ENCODE measurements around the gene AMFR.
"Not testable (repeated sequence)": the region's sequence is repeated elsewhere in the genome, so short reads cannot be mapped to it uniquely, and the experiment has no call there.

AMFR gene

GRCh38 chr16:56382901-56383355 lies 42.4 kb downstream of the AMFR start:
- Histone ChIP-seq H3K27ac (ENCODE audit: low read depth, low read length, poor library complexity, severe bottlenecking) (no peak overlapping the region), H3K4me2 (ENCODE audit: low read length) (no peak overlapping the region), H3K9ac (ENCODE audit: low read length) (no peak overlapping the region), H3K79me2 (ENCODE audit: insufficient read depth, low read length) (no peaks in the 10 kb centered on the region), H3F3A (ENCODE audit: insufficient read depth, low read length) (no peaks in the 10 kb centered on the region), H3K9me3 (ENCODE audit: low read length) (peaks cover 6% of the 10 kb centered on the region; the same call in 1 of the 2 replicates), H3K4me1 (ENCODE audit: insufficient read depth, low read length, severe bottlenecking) (no peaks in the 10 kb centered on the region), H3K9me2 (ENCODE audit: low read depth, low read length) (no peaks in the 10 kb centered on the region), H3K27me3 (ENCODE audit: insufficient read depth, low read length) (no peaks in the 10 kb centered on the region), H2AFZ (ENCODE audit: low read length) (no peak overlapping the region), H3K4me3 (ENCODE audit: low read depth, low read length, poor library complexity, severe bottlenecking) (no peak overlapping the region), H3K36me3 (ENCODE audit: insufficient read depth, low read length) (peaks cover 100% of the 10 kb centered on the region), H4K20me1 (ENCODE audit: insufficient read depth, low read length) (no peaks in the 10 kb centered on the region)
- TF ChIP-seq CTCF (IDR thresholded peaks at IDR 0.05; ENCODE audit: low read length) (no peak), EZH2 (IDR thresholded peaks at IDR 0.05; ENCODE audit: borderline replicate concordance, low read length) (no peak)

GRCh38 chr16:56382459-56382858 lies 42.9 kb downstream of the AMFR start:
- no peak overlapping the region for H3K4me3 ChIP-seq (ENCODE audit: low read depth, low read length, poor library complexity, severe bottlenecking)
- H3K4me2 ChIP-seq (ENCODE audit: low read length): no peak overlapping the region
- H3K27me3 ChIP-seq (ENCODE audit: insufficient read depth, low read length): no peaks in the 10 kb centered on the region
- H3F3A ChIP-seq (ENCODE audit: insufficient read depth, low read length): no peaks in the 10 kb centered on the region
- TF ChIP-seq EZH2 (IDR thresholded peaks at IDR 0.05; ENCODE audit: borderline replicate concordance, low read length): no peak
- TF ChIP-seq CTCF (IDR thresholded peaks at IDR 0.05; ENCODE audit: low read length): no peak
- H3K4me1 ChIP-seq (ENCODE audit: insufficient read depth, low read length, severe bottlenecking): no peaks in the 10 kb centered on the region
- no peaks in the 10 kb centered on the region for H3K9me2 ChIP-seq (ENCODE audit: low read depth, low read length)
- H3K9me3 ChIP-seq (ENCODE audit: low read length): peaks cover 6% of the 10 kb centered on the region; the same call in 1 of the 2 replicates
- peaks cover 98% of the 10 kb centered on the region for H3K36me3 ChIP-seq (ENCODE audit: insufficient read depth, low read length)
- no peak overlapping the region for H3K27ac ChIP-seq (ENCODE audit: low read depth, low read length, poor library complexity, severe bottlenecking)
- H3K79me2 ChIP-seq (ENCODE audit: insufficient read depth, low read length): no peaks in the 10 kb centered on the region
- H2AFZ ChIP-seq (ENCODE audit: low read length): no peak overlapping the region
- no peak overlapping the region for H3K9ac ChIP-seq (ENCODE audit: low read length)
- no peaks in the 10 kb centered on the region for H4K20me1 ChIP-seq (ENCODE audit: insufficient read depth, low read length)

GRCh38 chr16:56380778-56381485 lies 44.4 kb downstream of the AMFR start:
- not testable (repeated sequence) for H3K9ac ChIP-seq (ENCODE audit: low read length); H3K9me2 ChIP-seq (ENCODE audit: low read depth, low read length); H3K9me3 ChIP-seq (ENCODE audit: low read length); H3K79me2 ChIP-seq (ENCODE audit: insufficient read depth, low read length); H3F3A ChIP-seq (ENCODE audit: insufficient read depth, low read length); H2AFZ ChIP-seq (ENCODE audit: low read length); H3K27ac ChIP-seq (ENCODE audit: low read depth, low read length, poor library complexity, severe bottlenecking); H3K27me3 ChIP-seq (ENCODE audit: insufficient read depth, low read length); H3K4me1 ChIP-seq (ENCODE audit: insufficient read depth, low read length, severe bottlenecking); H3K4me2 ChIP-seq (ENCODE audit: low read length); H4K20me1 ChIP-seq (ENCODE audit: insufficient read depth, low read length); H3K4me3 ChIP-seq (ENCODE audit: low read depth, low read length, poor library complexity, severe bottlenecking)
- peaks cover 83% of the 10 kb centered on the region for H3K36me3 ChIP-seq (ENCODE audit: insufficient read depth, low read length)

- H3K4me3 ChIP-seq (ENCODE audit: low read depth, low read length, poor library complexity, severe bottlenecking); H3K79me2 ChIP-seq (ENCODE audit: insufficient read depth, low read length); H3K27ac ChIP-seq (ENCODE audit: low read depth, low read length, poor library complexity, severe bottlenecking); H4K20me1 ChIP-seq (ENCODE audit: insufficient read depth, low read length); H3K9me2 ChIP-seq (ENCODE audit: low read depth, low read length); H3K9me3 ChIP-seq (ENCODE audit: low read length); H3K4me1 ChIP-seq (ENCODE audit: insufficient read depth, low read length, severe bottlenecking); H3K9ac ChIP-seq (ENCODE audit: low read length); H3K4me2 ChIP-seq (ENCODE audit: low read length); H3F3A ChIP-seq (ENCODE audit: insufficient read depth, low read length); H2AFZ ChIP-seq (ENCODE audit: low read length); H3K27me3 ChIP-seq (ENCODE audit: insufficient read depth, low read length): not testable (repeated sequence)
- H3K36me3 ChIP-seq (ENCODE audit: insufficient read depth, low read length): peaks cover 77% of the 10 kb centered on the region
Measured at GRCh38 chr16:56379044-56379443, 46.3 kb downstream of the AMFR start.

- H4K20me1 ChIP-seq (ENCODE audit: insufficient read depth, low read length); H3K27ac ChIP-seq (ENCODE audit: low read depth, low read length, poor library complexity, severe bottlenecking); H2AFZ ChIP-seq (ENCODE audit: low read length); H3K9ac ChIP-seq (ENCODE audit: low read length); H3K9me3 ChIP-seq (ENCODE audit: low read length); H3K4me1 ChIP-seq (ENCODE audit: insufficient read depth, low read length, severe bottlenecking); H3K4me2 ChIP-seq (ENCODE audit: low read length); H3K4me3 ChIP-seq (ENCODE audit: low read depth, low read length, poor library complexity, severe bottlenecking); H3K9me2 ChIP-seq (ENCODE audit: low read depth, low read length); H3K79me2 ChIP-seq (ENCODE audit: insufficient read depth, low read length); H3K27me3 ChIP-seq (ENCODE audit: insufficient read depth, low read length); H3F3A ChIP-seq (ENCODE audit: insufficient read depth, low read length): not testable (repeated sequence)
- peaks cover 53% of the 10 kb centered on the region for H3K36me3 ChIP-seq (ENCODE audit: insufficient read depth, low read length)
Measured at GRCh38 chr16:56375792-56376191, 49.6 kb downstream of the AMFR start.
